Stimulated activated naive CD8-positive, alpha-beta T cell treated with anti-CD3 and anti-CD28 coated beads, Interleukin-15, amount 100 ng/mL, for 72 hours (primary cell): ENCODE results near the gene MLLT3.

Source experiments
- ATAC-seq: fragments of 150-1000 bp; cut with Tn5 transposase; 2 replicates; pipeline ENCODE4 v1.10.0; 2021; ENCODE audit warnings: mild to moderate bottlenecking, moderate library complexity
- DNase-seq, 2 donors: peaks; one replicate each; pipeline ENCODE4 v3.0.0; 2021 to 2022
- H3K27ac Mint-ChIP-seq, 2 donors: one replicate each; pipeline ENCODE4 v1.8.0; 2022; ENCODE audit warnings: mild to moderate bottlenecking in 2 of 2, mixed read lengths in 2 of 2, moderate library complexity in 2 of 2
- H3K27me3 Mint-ChIP-seq: one replicate; pipeline ENCODE4 v1.8.0; 2022; ENCODE audit warnings: mixed read lengths
- H3K4me1 Mint-ChIP-seq: one replicate; pipeline ENCODE4 v1.8.0; 2022; ENCODE audit warnings: mild to moderate bottlenecking, mixed read lengths
- H3K4me3 Mint-ChIP-seq, 2 donors: one replicate each; pipeline ENCODE4 v1.8.0; 2022; ENCODE audit warnings: mild to moderate bottlenecking in 2 of 2, mixed read lengths in 2 of 2, moderate library complexity in 1 of 2
- H3K9me3 Mint-ChIP-seq, 2 donors: one replicate each; pipeline ENCODE4 v1.8.0; 2022; ENCODE audit warnings: mixed read lengths in 2 of 2

The MLLT3 gene

DNA sequence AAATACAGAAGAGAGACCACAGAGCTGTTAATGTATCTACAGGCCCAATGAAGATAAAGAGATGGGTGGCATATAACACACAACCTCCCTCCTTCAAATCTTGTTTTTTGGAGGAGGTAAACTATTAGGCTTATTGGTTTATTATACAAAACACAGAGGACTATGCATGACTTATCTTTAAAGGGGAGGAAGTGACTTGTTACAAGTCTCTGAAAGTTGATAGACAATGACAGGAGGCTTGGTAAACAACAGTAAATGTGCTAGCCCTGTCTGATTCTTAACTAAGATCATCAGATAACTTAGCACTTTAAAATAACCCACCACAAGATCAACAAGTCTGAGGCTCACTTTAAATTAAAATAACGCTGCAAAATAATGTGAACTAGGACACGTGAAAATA lies 219.0 kb downstream of the MLLT3 start:
- Mint-ChIP-seq H3K27me3 (no peaks in the 10 kb centered on the region), H3K27ac (no peak overlapping the region), H3K4me3 (no peak overlapping the region), H3K9me3 (peaks cover 8% of the 10 kb centered on the region in 2 donors), H3K4me1 (peaks cover 36% of the 10 kb centered on the region)
- ATAC-seq (no peak), DNase-seq (no peak)

- H3K27me3 Mint-ChIP-seq: no peaks in the 10 kb centered on the region
- H3K4me3 Mint-ChIP-seq: no peak overlapping the region
- peaks cover 8% of the 10 kb centered on the region in 2 donors for H3K9me3 Mint-ChIP-seq
- H3K4me1 Mint-ChIP-seq: peaks cover 39% of the 10 kb centered on the region
- DNase-seq (no peak), ATAC-seq (no peak)
- no peak overlapping the region for H3K27ac Mint-ChIP-seq
These were observed 219.9 kb downstream of the MLLT3 start for GRCh38 chr9:20402273-20402875.

DNA sequence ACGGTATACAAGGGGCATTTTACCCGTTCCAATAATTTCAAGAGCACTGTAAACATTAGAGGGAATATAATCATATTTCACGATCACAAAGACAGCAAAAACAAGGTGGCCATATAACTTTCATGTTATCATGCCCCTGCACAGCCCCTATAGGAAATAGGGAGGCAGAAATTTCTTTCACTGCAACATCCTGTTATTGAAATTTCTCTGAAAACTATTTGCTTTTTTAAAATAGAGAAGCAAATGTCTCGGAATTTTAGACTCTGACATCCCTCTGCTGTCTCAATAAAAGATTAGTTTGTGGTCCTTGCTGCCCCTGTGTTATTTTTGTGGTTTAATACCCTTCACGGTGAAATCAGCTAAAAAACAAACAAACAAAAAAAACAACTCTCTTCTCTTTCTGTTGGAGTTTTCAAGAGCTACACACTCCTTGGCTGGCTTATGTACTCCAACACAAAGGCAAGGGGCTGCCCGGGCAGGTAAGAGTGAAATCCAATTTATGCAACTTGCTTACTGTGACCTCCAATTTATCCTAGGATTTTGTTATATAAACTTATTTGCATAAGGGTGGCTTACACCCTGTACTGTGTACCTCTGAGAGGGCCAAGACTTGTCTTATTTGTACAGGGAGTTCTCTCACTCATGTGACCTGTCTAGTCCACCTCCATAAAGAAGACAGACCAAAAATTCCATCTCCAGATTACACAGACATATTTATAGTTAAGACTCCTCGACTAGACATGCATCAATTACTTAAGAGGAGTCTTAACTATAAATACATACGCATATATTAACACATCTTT lies 223.6 kb downstream of the MLLT3 start:
- no peaks in the 10 kb centered on the region for H3K27me3 Mint-ChIP-seq
- DNase-seq (no peak), ATAC-seq (no peak)
- H3K27ac Mint-ChIP-seq: peak overlapping the region in 1 of 2 donors; percentile 16
- H3K4me3 Mint-ChIP-seq: no peak overlapping the region
- H3K9me3 Mint-ChIP-seq: peaks cover 8% of the 10 kb centered on the region in 2 donors
- H3K4me1 Mint-ChIP-seq: peaks cover 75% of the 10 kb centered on the region

GRCh38 chr9:20397348-20397747 lies 225.0 kb downstream of the MLLT3 start:
- H3K4me1 Mint-ChIP-seq: peaks cover 68% of the 10 kb centered on the region

DNA sequence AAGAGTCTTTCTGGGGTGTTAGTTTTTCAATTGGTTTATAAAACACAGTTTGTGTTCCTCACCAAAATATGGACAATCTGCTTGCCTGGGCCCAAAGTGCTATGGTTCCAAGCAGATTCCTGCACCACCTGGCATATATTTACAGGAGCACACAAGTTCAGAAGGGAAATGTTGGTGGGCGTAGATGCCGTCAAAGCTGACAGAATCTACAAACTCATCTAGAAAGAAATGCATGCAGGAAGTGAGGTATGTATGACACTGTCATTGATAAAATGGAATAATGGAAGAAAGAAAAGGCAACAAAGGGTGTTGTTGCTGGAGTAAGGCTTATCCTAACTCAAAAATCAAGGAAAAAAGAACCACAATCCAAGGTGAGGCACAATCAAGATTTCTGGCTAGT lies 225.8 kb downstream of the MLLT3 start:
- peak overlapping the region in 1 of 2 donors; percentile 26 for H3K27ac Mint-ChIP-seq
- no peak for DNase-seq
- peaks cover 60% of the 10 kb centered on the region for H3K4me1 Mint-ChIP-seq
- ATAC-seq: no peak
- H3K9me3 Mint-ChIP-seq: peaks cover under 1 to 2% of the 10 kb centered on the region in 2 donors
- no peaks in the 10 kb centered on the region for H3K27me3 Mint-ChIP-seq
- H3K4me3 Mint-ChIP-seq: peak overlapping the region in 1 of 2 donors; percentile 40

More at GRCh38 chr9:20397348-20397747, 225.0 kb downstream of the MLLT3 start:
- ATAC-seq: no peak
- Mint-ChIP-seq H3K9me3 (peaks cover 8% of the 10 kb centered on the region in 2 donors), H3K4me3 (no peak overlapping the region), H3K27me3 (no peaks in the 10 kb centered on the region), H3K27ac (no peak overlapping the region)
- DNase-seq: no peak

- Mint-ChIP-seq H3K4me3 (no peak overlapping the region), H3K9me3 (no peaks in the 10 kb centered on the region), H3K4me1 (peaks cover 58% of the 10 kb centered on the region), H3K27me3 (no peaks in the 10 kb centered on the region), H3K27ac (no peak overlapping the region)
- no peak for DNase-seq
- no peak for ATAC-seq
These were observed 226.6 kb downstream of the MLLT3 start for GRCh38 chr9:20395651-20396050.

GRCh38 chr9:20394969-20395368 lies 227.3 kb downstream of the MLLT3 start:
- Mint-ChIP-seq H3K9me3 (no peaks in the 10 kb centered on the region), H3K27me3 (no peaks in the 10 kb centered on the region), H3K27ac (no peak overlapping the region), H3K4me3 (no peak overlapping the region), H3K4me1 (peaks cover 56% of the 10 kb centered on the region)
- ATAC-seq: no peak
- no peak for DNase-seq

GRCh38 chr9:20391208-20391607 lies 231.1 kb downstream of the MLLT3 start:
- Mint-ChIP-seq H3K4me1 (peaks cover 24% of the 10 kb centered on the region), H3K27me3 (no peaks in the 10 kb centered on the region), H3K4me3 (no peak overlapping the region), H3K9me3 (peaks cover 0 to 11% of the 10 kb centered on the region in 2 donors), H3K27ac (no peak overlapping the region)
- ATAC-seq (no peak), DNase-seq (no peak)

GRCh38 chr9:20390400-20390799 lies 231.9 kb downstream of the MLLT3 start:
- ATAC-seq (no peak), DNase-seq (no peak)
- Mint-ChIP-seq H3K4me1 (peaks cover 16% of the 10 kb centered on the region), H3K4me3 (no peak overlapping the region), H3K9me3 (peaks cover 0 to 11% of the 10 kb centered on the region in 2 donors), H3K27ac (no peak overlapping the region), H3K27me3 (no peaks in the 10 kb centered on the region)

GRCh38 chr9:20387062-20387461 lies 235.2 kb downstream of the MLLT3 start:
- Mint-ChIP-seq H3K9me3 (peaks cover 0 to 11% of the 10 kb centered on the region in 2 donors), H3K4me3 (no peak overlapping the region), H3K27me3 (no peaks in the 10 kb centered on the region), H3K27ac (no peak overlapping the region), H3K4me1 (peaks cover 18% of the 10 kb centered on the region)
- DNase-seq: no peak
- no peak for ATAC-seq

- no peak for ATAC-seq
- H3K9me3 Mint-ChIP-seq: peaks cover 0 to 9% of the 10 kb centered on the region in 2 donors
- no peaks in the 10 kb centered on the region for H3K27me3 Mint-ChIP-seq
- H3K4me3 Mint-ChIP-seq: no peak overlapping the region
- peaks cover 18% of the 10 kb centered on the region for H3K4me1 Mint-ChIP-seq
- H3K27ac Mint-ChIP-seq: no peak overlapping the region
- no peak for DNase-seq
These were observed 237.7 kb downstream of the MLLT3 start for GRCh38 chr9:20384642-20385041.

DNA sequence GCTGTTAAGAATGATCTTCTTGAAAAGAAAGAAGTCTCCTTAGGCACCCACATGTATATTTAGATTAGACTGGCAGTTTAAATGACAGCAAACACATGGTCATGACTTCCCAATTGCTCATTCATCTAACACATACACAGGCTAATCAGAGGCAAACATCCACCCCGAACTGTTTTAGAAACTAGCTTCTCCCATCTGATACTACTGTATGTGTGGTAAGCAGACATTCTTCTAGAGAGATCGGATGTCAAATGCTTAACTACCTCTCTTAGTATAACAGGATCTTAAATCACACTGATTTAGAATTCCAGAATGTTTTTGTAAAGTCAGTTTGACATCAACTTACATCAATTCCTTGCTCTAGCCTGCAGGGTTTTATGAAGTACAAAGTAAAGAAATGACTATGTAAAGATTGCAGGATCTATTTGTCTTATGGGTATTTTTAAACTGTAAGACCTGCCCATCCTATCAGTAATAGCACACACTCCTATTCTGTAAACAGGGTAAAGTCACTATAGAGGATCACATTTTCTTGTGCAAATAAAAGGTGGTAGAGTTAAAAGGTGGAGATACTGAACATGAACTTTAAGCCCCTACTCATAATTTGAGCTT lies 239.7 kb downstream of the MLLT3 start:
- no peak for ATAC-seq
- Mint-ChIP-seq H3K9me3 (no peaks in the 10 kb centered on the region), H3K27me3 (no peaks in the 10 kb centered on the region), H3K27ac (peak overlapping the region in 1 of 2 donors; percentile 47), H3K4me1 (peaks cover 24% of the 10 kb centered on the region), H3K4me3 (no peak overlapping the region)
- DNase-seq: no peak

GRCh38 chr9:20380546-20380945 lies 241.8 kb downstream of the MLLT3 start:
- ATAC-seq (no peak), DNase-seq (no peak)
- no peaks in the 10 kb centered on the region for H3K9me3 Mint-ChIP-seq
- H3K27ac Mint-ChIP-seq: no peak overlapping the region
- no peak overlapping the region for H3K4me3 Mint-ChIP-seq
- H3K27me3 Mint-ChIP-seq: no peaks in the 10 kb centered on the region
- peaks cover 39% of the 10 kb centered on the region for H3K4me1 Mint-ChIP-seq

- Mint-ChIP-seq H3K9me3 (no peaks in the 10 kb centered on the region), H3K4me1 (peaks cover 42% of the 10 kb centered on the region), H3K27me3 (no peaks in the 10 kb centered on the region), H3K4me3 (no peak overlapping the region), H3K27ac (no peak overlapping the region)
- ATAC-seq: no peak
- DNase-seq: no peak
These were observed 242.5 kb downstream of the MLLT3 start for GRCh38 chr9:20379804-20380225.

DNA sequence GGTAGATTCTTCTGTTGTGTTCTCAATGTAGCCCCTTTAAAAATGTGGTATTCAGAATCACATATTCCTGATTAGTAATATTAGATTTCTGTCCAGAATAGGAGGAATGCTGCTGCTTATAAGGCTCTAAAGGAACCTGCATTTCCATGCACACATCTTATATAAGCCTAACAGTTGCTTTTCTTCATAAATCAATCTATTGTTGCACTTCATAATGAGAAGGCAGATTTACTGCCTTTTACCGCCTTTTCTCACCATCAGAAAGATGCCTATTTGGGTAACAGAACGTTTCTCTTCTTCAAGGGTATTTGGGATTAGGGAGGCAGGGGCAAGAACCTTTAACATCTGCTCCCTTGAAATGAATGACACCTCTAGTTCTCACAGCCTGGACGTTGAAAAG lies 243.4 kb downstream of the MLLT3 start:
- Mint-ChIP-seq H3K27ac (no peak overlapping the region), H3K4me1 (peaks cover 38% of the 10 kb centered on the region), H3K9me3 (no peaks in the 10 kb centered on the region), H3K27me3 (no peaks in the 10 kb centered on the region), H3K4me3 (no peak overlapping the region)
- DNase-seq: no peak
- no peak for ATAC-seq

GRCh38 chr9:20377790-20378189 lies 244.5 kb downstream of the MLLT3 start:
- H3K4me3 Mint-ChIP-seq: no peak overlapping the region
- H3K9me3 Mint-ChIP-seq: no peaks in the 10 kb centered on the region
- H3K27ac Mint-ChIP-seq: no peak overlapping the region
- ATAC-seq: no peak
- H3K27me3 Mint-ChIP-seq: no peaks in the 10 kb centered on the region
- DNase-seq: no peak
- H3K4me1 Mint-ChIP-seq: peaks cover 32% of the 10 kb centered on the region
